ENCODE results near the gene MYCBPAP.

MYCBPAP gene

GRCh38 chr17:50539762-50540559, 31.7 kb downstream of the MYCBPAP start:
- DNase-seq (ENCODE audit: low spot score): no peak

- no peak for DNase-seq (ENCODE audit: low spot score)
Observed at GRCh38 chr17:50540560-50541401, 32.5 kb downstream of the MYCBPAP start.

- DNase-seq (ENCODE audit: low spot score): no peak
Observed at GRCh38 chr17:50541402-50541715, 33.1 kb downstream of the MYCBPAP start.

GRCh38 chr17:50541716-50542688, 33.8 kb downstream of the MYCBPAP start:
- DNase-seq (ENCODE audit: low spot score): peak; percentile 80

- no peak for DNase-seq (ENCODE audit: low spot score)
Observed at GRCh38 chr17:50542795-50543774, 34.8 kb downstream of the MYCBPAP start.

- no peak for DNase-seq (ENCODE audit: low spot score)
Observed at GRCh38 chr17:50544516-50544915, 36.3 kb downstream of the MYCBPAP start.

- DNase-seq (ENCODE audit: low spot score): no peak
Observed at GRCh38 chr17:50545311-50545710, 37.1 kb downstream of the MYCBPAP start.

GRCh38 chr17:50546701-50547034, 38.4 kb downstream of the MYCBPAP start:
- DNase-seq (ENCODE audit: low spot score): no peak

GRCh38 chr17:50547035-50547735, 38.9 kb downstream of the MYCBPAP start, which contains the start of gene SPATA20:
TSS of gene SPATA20 (plus strand) at chr17:50547174. CDS start at chr17:50547209, 35 bp downstream.
- peak; percentile 91 for DNase-seq (ENCODE audit: low spot score)

GRCh38 chr17:50547736-50548083, 39.5 kb downstream of the MYCBPAP start:
- no peak for DNase-seq (ENCODE audit: low spot score)

- no peak for DNase-seq (ENCODE audit: low spot score)
Observed at GRCh38 chr17:50548831-50549230, 40.6 kb downstream of the MYCBPAP start.

GRCh38 chr17:50549256-50549941, 41.2 kb downstream of the MYCBPAP start:
- no peak for DNase-seq (ENCODE audit: low spot score)

- DNase-seq (ENCODE audit: low spot score): no peak
Observed at GRCh38 chr17:50549969-50550368, 41.7 kb downstream of the MYCBPAP start.

- no peak for DNase-seq (ENCODE audit: low spot score)
Observed at GRCh38 chr17:50550661-50551432, 42.6 kb downstream of the MYCBPAP start.

GRCh38 chr17:50551433-50551815, 43.2 kb downstream of the MYCBPAP start:
- no peak for DNase-seq (ENCODE audit: low spot score)

- no peak for DNase-seq (ENCODE audit: low spot score)
Observed at GRCh38 chr17:50551884-50552283, 43.6 kb downstream of the MYCBPAP start.

GRCh38 chr17:50554201-50554600, 46.0 kb downstream of the MYCBPAP start:
- no peak for DNase-seq (ENCODE audit: low spot score)

GRCh38 chr17:50556803-50557202, 48.6 kb downstream of the MYCBPAP start:
- no peak for DNase-seq (ENCODE audit: low spot score)

- no peak for DNase-seq (ENCODE audit: low spot score)
Observed at GRCh38 chr17:50557630-50558029, 49.4 kb downstream of the MYCBPAP start.
